HG03045 (cell line): ENCODE data around the gene ZRANB1.

Source experiments
- ATAC-seq: cut with Tn5 transposase; IDR thresholded peaks from one replicate; pipeline ENCODE4 v1.9.1; 2021; ENCODE audit warnings: mild to moderate bottlenecking, moderate library complexity; ENCODE audit not compliant: unreplicated experiment

The ZRANB1 gene

GRCh38 chr10:124993345-124993708 lies 51.4 kb downstream of the ZRANB1 start:
- no peak for ATAC-seq

GRCh38 chr10:124993736-124994451 lies 52.0 kb downstream of the ZRANB1 start:
- ATAC-seq, result no peak

GRCh38 chr10:124994573-124995473 lies 52.9 kb downstream of the ZRANB1 start:
- ATAC-seq, result no peak

GRCh38 chr10:124995605-124996004 lies 53.7 kb downstream of the ZRANB1 start:
- ATAC-seq, result no peak

- ATAC-seq, result no peak
Measured at GRCh38 chr10:124996127-124996853, 54.4 kb downstream of the ZRANB1 start.

GRCh38 chr10:124996854-124997215 lies 54.9 kb downstream of the ZRANB1 start:
- no peak for ATAC-seq

- no peak for ATAC-seq
Measured at GRCh38 chr10:124997306-124997705, 55.4 kb downstream of the ZRANB1 start.

GRCh38 chr10:124997771-124998623 lies 56.1 kb downstream of the ZRANB1 start:
- ATAC-seq, result no peak

- ATAC-seq, result no peak
Measured at GRCh38 chr10:124998624-124999291, 56.8 kb downstream of the ZRANB1 start.

- ATAC-seq, result no peak
Measured at GRCh38 chr10:124999433-125000365, 57.8 kb downstream of the ZRANB1 start.

GRCh38 chr10:125000366-125001312 lies 58.7 kb downstream of the ZRANB1 start:
- no peak for ATAC-seq

- ATAC-seq, result no peak
Measured at GRCh38 chr10:125001313-125002046, 59.6 kb downstream of the ZRANB1 start.

- no peak for ATAC-seq
Measured at GRCh38 chr10:125002047-125002422, 60.1 kb downstream of the ZRANB1 start.

- ATAC-seq, result no peak
Measured at GRCh38 chr10:125002423-125003145, 60.7 kb downstream of the ZRANB1 start.

GRCh38 chr10:125003146-125003900 lies 61.4 kb downstream of the ZRANB1 start:
- no peak for ATAC-seq
